Smooth muscle cell (in vitro differentiated cells): ENCODE data around the gene XPNPEP2. TPM values are rescaled to one million over a fixed set of nuclear protein-coding genes. Genes with fewer than 3 reads are reported as not detected.

Experiments used
- DNase-seq: peaks from one replicate; lab custom pipeline; 2025; ENCODE audit not compliant: unreplicated experiment; lab: John Stamatoyannopoulos, UW
- H2AFZ ChIP-seq: fragments of 200-600 bp; sonication (generic); 2 replicates; pipeline ENCODE4 v1.6.0; 2016; ENCODE audit warnings: antibody characterized with exemption, low read depth, mild to moderate bottlenecking
- H3F3A ChIP-seq: fragments of 200-600 bp; sonication (generic); 2 replicates; pipeline ENCODE4 v1.6.0; 2017; ENCODE audit warnings: antibody characterized with exemption, low read depth
- H3K27ac ChIP-seq: fragments of 200-600 bp; sonication (generic); 2 replicates; pipeline ENCODE4 v1.5.1; 2016; ENCODE audit warnings: low read depth, mild to moderate bottlenecking
- H3K27me3 ChIP-seq: fragments of 200-600 bp; sonication (generic); 2 replicates; pipeline ENCODE4 v1.6.1; 2016; ENCODE audit warnings: low read depth, mild to moderate bottlenecking
- H3K36me3 ChIP-seq: fragments of 200-600 bp; sonication (generic); 2 replicates; pipeline ENCODE4 v1.5.1; 2016; ENCODE audit warnings: low read depth
- H3K4me1 ChIP-seq: fragments of 200-600 bp; sonication (generic); 2 replicates; pipeline ENCODE4 v1.5.1; 2016; ENCODE audit warnings: low read depth
- H3K4me2 ChIP-seq: fragments of 200-600 bp; sonication (generic); 2 replicates; pipeline ENCODE4 v1.6.0; 2016; ENCODE audit warnings: mild to moderate bottlenecking
- H3K4me3 ChIP-seq: fragments of 200-600 bp; sonication (generic); 2 replicates; pipeline ENCODE4 v1.5.1; 2016; ENCODE audit warnings: mild to moderate bottlenecking
- H3K79me2 ChIP-seq: fragments of 200-600 bp; sonication (generic); 2 replicates; pipeline ENCODE4 v1.6.0; 2016; ENCODE audit warnings: low read depth, mild to moderate bottlenecking
- H3K9ac ChIP-seq: fragments of 200-600 bp; sonication (generic); 2 replicates; pipeline ENCODE4 v1.6.0; 2016; ENCODE audit warnings: low read depth
- H3K9me3 ChIP-seq: fragments of 200-600 bp; sonication (generic); replicated peaks from 2 replicates; pipeline ENCODE4 v1.5.1; 2016; ENCODE audit warnings: low read depth
- H4K20me1 ChIP-seq: fragments of 200-600 bp; sonication (generic); 2 replicates; pipeline ENCODE4 v1.6.0; 2016; ENCODE audit warnings: low read depth
- CTCF ChIP-seq: fragments of 200-600 bp; sonication (generic); IDR thresholded peaks from 2 replicates; pipeline ENCODE4 v1.5.1; 2017; ENCODE audit warnings: borderline replicate concordance, mild to moderate bottlenecking, antibody characterized with exemption; ENCODE audit not compliant: insufficient read depth, poor library complexity, severe bottlenecking
- WGBS: methylation state at CpG from one replicate; pipeline ENCODE4 v1.1.7; 2016; ENCODE audit warnings: low lambda C conversion rate; 5-methylcytosine and 5-hydroxymethylcytosine counted together
- polyA plus RNA-seq: library from polyadenylated mRNA; unstranded; fragments of >200 nt; fragmentation: Nextera tagmentation; extraction: Ambion mirVana; gene quantifications from 2 replicates; pipeline ENCODE4 v1.2.1, GENCODE V29; 2016
- total RNA-seq: library from RNA; depleted of rRNA; stranded (reverse); fragments of >200 nt; gene quantifications from 2 replicates; pipeline ENCODE4 v1.2.3, GENCODE V29; 2014

Gene XPNPEP2
- total and polyA plus RNA-seq, 2 experiments from 2014 or later, result 0.09 to 0.13 TPM

- Histone ChIP-seq H3K27ac (no peak overlapping the region), H3K36me3 (no peaks in the 10 kb centered on the region), H3K4me2 (no peak overlapping the region), H2AFZ (no peak overlapping the region), H3F3A (no peaks in the 10 kb centered on the region), H3K79me2 (no peaks in the 10 kb centered on the region), H3K4me3 (no peak overlapping the region), H3K9ac (no peak overlapping the region), H3K27me3 (no peaks in the 10 kb centered on the region), H4K20me1 (no peaks in the 10 kb centered on the region), H3K9me3 (no peaks in the 10 kb centered on the region), H3K4me1 (no peaks in the 10 kb centered on the region)
- WGBS, result 78% methylated on average over 5 of the region's 5 CpGs
- TF ChIP-seq CTCF, result no peak
- no peak for DNase-seq
Measured at GRCh38 chrX:129694805-129695204, 44.0 kb upstream of the XPNPEP2 start.

- no peaks in the 10 kb centered on the region for H3K36me3 ChIP-seq
- H3K9me3 ChIP-seq, result no peaks in the 10 kb centered on the region
- H3K27ac ChIP-seq, result no peak overlapping the region
- H3K9ac ChIP-seq, result no peak overlapping the region
- no peak for DNase-seq
- H3K4me1 ChIP-seq, result no peaks in the 10 kb centered on the region
- no peak for TF ChIP-seq CTCF
- no peak overlapping the region for H3K4me2 ChIP-seq
- H2AFZ ChIP-seq, result no peak overlapping the region
- H3K27me3 ChIP-seq, result no peaks in the 10 kb centered on the region
- H4K20me1 ChIP-seq, result no peaks in the 10 kb centered on the region
- 70% methylated on average over 6 of the region's 6 CpGs for WGBS
- no peaks in the 10 kb centered on the region for H3K79me2 ChIP-seq
- H3K4me3 ChIP-seq, result no peak overlapping the region
- H3F3A ChIP-seq, result no peaks in the 10 kb centered on the region
Measured at GRCh38 chrX:129695535-129695934, 43.2 kb upstream of the XPNPEP2 start.

- Histone ChIP-seq H3K4me2 (no peak overlapping the region), H3K27ac (no peak overlapping the region), H3K9me3 (no peaks in the 10 kb centered on the region), H2AFZ (no peak overlapping the region), H3K4me1 (no peaks in the 10 kb centered on the region), H3K9ac (no peak overlapping the region), H3K4me3 (no peak overlapping the region), H4K20me1 (no peaks in the 10 kb centered on the region), H3K79me2 (no peaks in the 10 kb centered on the region), H3K27me3 (no peaks in the 10 kb centered on the region), H3K36me3 (no peaks in the 10 kb centered on the region), H3F3A (no peaks in the 10 kb centered on the region)
- WGBS, result 80% methylated on average over 8 of the region's 8 CpGs
- no peak for TF ChIP-seq CTCF
- no peak for DNase-seq
Measured at GRCh38 chrX:129695937-129696336, 42.8 kb upstream of the XPNPEP2 start.

GRCh38 chrX:129696463-129697155 is 42.2 kb upstream of the XPNPEP2 start:
- H4K20me1 ChIP-seq, result no peaks in the 10 kb centered on the region
- H3K4me3 ChIP-seq, result no peak overlapping the region
- no peak overlapping the region for H3K4me2 ChIP-seq
- no peaks in the 10 kb centered on the region for H3K4me1 ChIP-seq
- no peak overlapping the region for H3K9ac ChIP-seq
- H3K27ac ChIP-seq, result no peak overlapping the region
- no peak for TF ChIP-seq CTCF
- no peaks in the 10 kb centered on the region for H3K9me3 ChIP-seq
- no peaks in the 10 kb centered on the region for H3K36me3 ChIP-seq
- 50% methylated on average over 8 of the region's 8 CpGs for WGBS
- no peaks in the 10 kb centered on the region for H3K79me2 ChIP-seq
- H2AFZ ChIP-seq, result no peak overlapping the region
- DNase-seq, result no peak
- H3F3A ChIP-seq, result no peaks in the 10 kb centered on the region
- no peaks in the 10 kb centered on the region for H3K27me3 ChIP-seq
